Fibroblast of skin of right quadriceps (primary cell): Measurements from ENCODE around the gene GPRC5D.

ENCODE experiments used
- DNase-seq: peaks from one replicate; pipeline ENCODE4 v3.0.0-alpha.2; 2013

GPRC5D gene

GRCh38 chr12:12903642-12904609, 48.0 kb downstream of the GPRC5D start:
- DNase-seq: no peak

GRCh38 chr12:12902036-12902435, 49.9 kb downstream of the GPRC5D start:
- DNase-seq: peak; percentile 80

GRCh38 chr12:12901158-12901791, 50.7 kb downstream of the GPRC5D start:
- peak; percentile 95 for DNase-seq

- DNase-seq: no peak
Observed at GRCh38 chr12:12900786-12901157, 51.2 kb downstream of the GPRC5D start.

GRCh38 chr12:12899530-12900380, 52.2 kb downstream of the GPRC5D start:
- peak; percentile 96 for DNase-seq

- DNase-seq: no peak
Observed at GRCh38 chr12:12898911-12899511, 53.0 kb downstream of the GPRC5D start.

GRCh38 chr12:12898136-12898717, 53.7 kb downstream of the GPRC5D start:
- no peak for DNase-seq

GRCh38 chr12:12897302-12897701, 54.7 kb downstream of the GPRC5D start:
- DNase-seq: no peak

- DNase-seq: peak; percentile 94
Observed at GRCh38 chr12:12896260-12896659, 55.7 kb downstream of the GPRC5D start.

GRCh38 chr12:12893438-12893837, 58.5 kb downstream of the GPRC5D start:
- DNase-seq: no peak

GRCh38 chr12:12892681-12893141, 59.3 kb downstream of the GPRC5D start:
- DNase-seq: no peak

- no peak for DNase-seq
Observed at GRCh38 chr12:12891881-12892355, 60.1 kb downstream of the GPRC5D start.

GRCh38 chr12:12891080-12891880, 60.7 kb downstream of the GPRC5D start, which contains the start of gene GPRC5A:
Gene GPRC5A, plus strand, starts transcription at chr12:12891562. Its CDS starts 16,688 bp downstream, at chr12:12908250.
- DNase-seq: peak; percentile 87
